GM12878 (cell line): Measurements from ENCODE around the gene IRF4.

Experiments
- EGR1 ChIP-seq, 2 experiments: IDR thresholded peaks; 1 replicate in 1 of 2; 2 replicates in 1 of 2; pipeline ENCODE4 v1.6.1; 2011 to 2012; ENCODE audit warnings: low read depth in 2 of 2, low read length in 2 of 2, borderline replicate concordance in 1 of 2, mild to moderate bottlenecking in 1 of 2, moderate library complexity in 1 of 2
- EP300 ChIP-seq, 2 experiments: fragments of 150-350 bp in 1 of 2; IDR thresholded peaks; 2 replicates each; pipeline ENCODE4 v1.6.1; 2011 to 2012; ENCODE audit warnings: low read depth in 2 of 2, low read length in 2 of 2, borderline replicate concordance in 1 of 2, improper control_type of control experiment in 1 of 2, inconsistent platforms in 1 of 2; ENCODE audit not compliant: control insufficient read depth in 1 of 2
- EZH2 ChIP-seq: IDR thresholded peaks from 2 replicates; pipeline ENCODE4 v1.6.1; 2012; ENCODE audit warnings: low read depth, mild to moderate bottlenecking, control low read depth, inconsistent platforms, low read length, borderline replicate concordance; ENCODE audit not compliant: control insufficient read depth
- MTA3 ChIP-seq: IDR thresholded peaks from 2 replicates; pipeline ENCODE4 v1.6.1; 2012; ENCODE audit warnings: low read length, inconsistent platforms, borderline replicate concordance
- MYC ChIP-seq: IDR thresholded peaks from 2 replicates; pipeline ENCODE4 v1.6.1; 2011; ENCODE audit warnings: mild to moderate bottlenecking, low read length, moderate library complexity, inconsistent platforms; ENCODE audit not compliant: insufficient read depth, insufficient replicate concordance, insufficient read length, severe bottlenecking
- RAD21 ChIP-seq: IDR thresholded peaks from 2 replicates; pipeline ENCODE4 v1.6.1; 2011; ENCODE audit warnings: mild to moderate bottlenecking, low read depth, low read length, moderate library complexity; ENCODE audit not compliant: insufficient read depth
- SP1 ChIP-seq: IDR thresholded peaks from one replicate; pipeline ENCODE4 v1.6.1; 2011; ENCODE audit warnings: low read depth, low read length
- YBX1 ChIP-seq: fragments of 450-650 bp; IDR thresholded peaks from 2 replicates; pipeline ENCODE4 v1.6.1; 2016; ENCODE audit warnings: antibody characterized with exemption
- ZNF274 ChIP-seq: IDR thresholded peaks from one replicate; pipeline ENCODE4 v1.8.0; 2011; ENCODE audit not compliant: insufficient read length, insufficient read depth
- TF ChIP-seq, protein P1 (sequence below), 3 experiments: IDR thresholded peaks in 2 of 3; conservative IDR thresholded peaks in 1 of 3; 2 replicates each; pipeline ENCODE4 v1.5.1; 2011; ENCODE audit warnings: low read depth in 3 of 3, low read length in 3 of 3, mild to moderate bottlenecking in 3 of 3, control low read depth in 2 of 3, moderate library complexity in 2 of 3, inconsistent platforms in 1 of 3, mixed read lengths in 1 of 3; ENCODE audit not compliant: control insufficient read depth in 2 of 3, insufficient read depth in 1 of 3; ENCODE audit errors: extremely low read depth in 1 of 3
- TF ChIP-seq, protein P2 (sequence below): fragments of 450-650 bp; IDR thresholded peaks from 2 replicates; pipeline ENCODE4 v1.6.1; 2017; ENCODE audit warnings: antibody characterized with exemption, mild to moderate bottlenecking, moderate library complexity
- TF ChIP-seq, protein P3 (sequence below): IDR thresholded peaks from 2 replicates; pipeline ENCODE4 v1.6.1; 2012; ENCODE audit warnings: mild to moderate bottlenecking, low read depth, low read length
- TF ChIP-seq, protein P4 (sequence below): fragments of 450-650 bp; IDR thresholded peaks from 2 replicates; pipeline ENCODE4 v1.6.1; 2017; ENCODE audit warnings: mild to moderate bottlenecking

DNA sequence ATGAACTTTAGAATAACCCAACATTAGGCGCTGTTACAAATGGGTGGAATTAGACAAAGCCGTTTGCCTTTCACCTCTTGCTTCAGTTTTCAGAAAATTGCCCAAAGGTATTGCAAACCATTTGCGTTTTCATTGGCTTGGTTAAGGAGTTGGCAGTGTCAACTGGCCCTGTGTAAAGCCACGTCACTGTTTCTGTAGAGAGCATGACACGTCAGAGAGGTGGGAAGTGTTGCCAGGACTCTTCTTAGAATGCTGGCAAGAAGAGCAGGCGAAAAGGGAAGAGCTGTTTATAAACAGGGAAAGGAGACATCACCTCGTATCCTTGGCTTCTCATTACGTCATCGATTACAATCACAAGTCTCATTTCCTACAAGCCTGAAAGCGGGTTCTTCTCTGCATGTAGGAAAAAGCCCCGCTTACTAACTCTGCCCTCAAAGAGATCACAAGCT is 4.2 kb upstream of the IRF4 start:
- TF ChIP-seq, protein P1, sequence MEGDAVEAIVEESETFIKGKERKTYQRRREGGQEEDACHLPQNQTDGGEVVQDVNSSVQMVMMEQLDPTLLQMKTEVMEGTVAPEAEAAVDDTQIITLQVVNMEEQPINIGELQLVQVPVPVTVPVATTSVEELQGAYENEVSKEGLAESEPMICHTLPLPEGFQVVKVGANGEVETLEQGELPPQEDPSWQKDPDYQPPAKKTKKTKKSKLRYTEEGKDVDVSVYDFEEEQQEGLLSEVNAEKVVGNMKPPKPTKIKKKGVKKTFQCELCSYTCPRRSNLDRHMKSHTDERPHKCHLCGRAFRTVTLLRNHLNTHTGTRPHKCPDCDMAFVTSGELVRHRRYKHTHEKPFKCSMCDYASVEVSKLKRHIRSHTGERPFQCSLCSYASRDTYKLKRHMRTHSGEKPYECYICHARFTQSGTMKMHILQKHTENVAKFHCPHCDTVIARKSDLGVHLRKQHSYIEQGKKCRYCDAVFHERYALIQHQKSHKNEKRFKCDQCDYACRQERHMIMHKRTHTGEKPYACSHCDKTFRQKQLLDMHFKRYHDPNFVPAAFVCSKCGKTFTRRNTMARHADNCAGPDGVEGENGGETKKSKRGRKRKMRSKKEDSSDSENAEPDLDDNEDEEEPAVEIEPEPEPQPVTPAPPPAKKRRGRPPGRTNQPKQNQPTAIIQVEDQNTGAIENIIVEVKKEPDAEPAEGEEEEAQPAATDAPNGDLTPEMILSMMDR (IDR thresholded peaks at IDR 0.05 in 2 of 3, conservative IDR thresholded peaks at IDR 0.05 in 1 of 3; ENCODE audit: control insufficient read depth in 2 of 3, extremely low read depth in 1 of 3, insufficient read depth in 1 of 3, low read depth in 3 of 3, low read length in 3 of 3): no peak
- no peak for TF ChIP-seq EGR1 (IDR thresholded peaks at IDR 0.05; ENCODE audit: borderline replicate concordance in 1 of 2, low read depth in 2 of 2, low read length in 2 of 2)
- TF ChIP-seq EP300 (IDR thresholded peaks at IDR 0.05; ENCODE audit: borderline replicate concordance in 1 of 2, control insufficient read depth in 1 of 2, low read depth in 2 of 2, low read length in 2 of 2): no peak
- TF ChIP-seq SP1: no peak
- TF ChIP-seq MYC: no peak
- TF ChIP-seq, protein P2, sequence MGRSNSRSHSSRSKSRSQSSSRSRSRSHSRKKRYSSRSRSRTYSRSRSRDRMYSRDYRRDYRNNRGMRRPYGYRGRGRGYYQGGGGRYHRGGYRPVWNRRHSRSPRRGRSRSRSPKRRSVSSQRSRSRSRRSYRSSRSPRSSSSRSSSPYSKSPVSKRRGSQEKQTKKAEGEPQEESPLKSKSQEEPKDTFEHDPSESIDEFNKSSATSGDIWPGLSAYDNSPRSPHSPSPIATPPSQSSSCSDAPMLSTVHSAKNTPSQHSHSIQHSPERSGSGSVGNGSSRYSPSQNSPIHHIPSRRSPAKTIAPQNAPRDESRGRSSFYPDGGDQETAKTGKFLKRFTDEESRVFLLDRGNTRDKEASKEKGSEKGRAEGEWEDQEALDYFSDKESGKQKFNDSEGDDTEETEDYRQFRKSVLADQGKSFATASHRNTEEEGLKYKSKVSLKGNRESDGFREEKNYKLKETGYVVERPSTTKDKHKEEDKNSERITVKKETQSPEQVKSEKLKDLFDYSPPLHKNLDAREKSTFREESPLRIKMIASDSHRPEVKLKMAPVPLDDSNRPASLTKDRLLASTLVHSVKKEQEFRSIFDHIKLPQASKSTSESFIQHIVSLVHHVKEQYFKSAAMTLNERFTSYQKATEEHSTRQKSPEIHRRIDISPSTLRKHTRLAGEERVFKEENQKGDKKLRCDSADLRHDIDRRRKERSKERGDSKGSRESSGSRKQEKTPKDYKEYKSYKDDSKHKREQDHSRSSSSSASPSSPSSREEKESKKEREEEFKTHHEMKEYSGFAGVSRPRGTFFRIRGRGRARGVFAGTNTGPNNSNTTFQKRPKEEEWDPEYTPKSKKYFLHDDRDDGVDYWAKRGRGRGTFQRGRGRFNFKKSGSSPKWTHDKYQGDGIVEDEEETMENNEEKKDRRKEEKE: no peak
- TF ChIP-seq YBX1: no peak
- TF ChIP-seq MTA3: no peak
- TF ChIP-seq ZNF274: no peak
- TF ChIP-seq EZH2: no peak
- TF ChIP-seq, protein P3, sequence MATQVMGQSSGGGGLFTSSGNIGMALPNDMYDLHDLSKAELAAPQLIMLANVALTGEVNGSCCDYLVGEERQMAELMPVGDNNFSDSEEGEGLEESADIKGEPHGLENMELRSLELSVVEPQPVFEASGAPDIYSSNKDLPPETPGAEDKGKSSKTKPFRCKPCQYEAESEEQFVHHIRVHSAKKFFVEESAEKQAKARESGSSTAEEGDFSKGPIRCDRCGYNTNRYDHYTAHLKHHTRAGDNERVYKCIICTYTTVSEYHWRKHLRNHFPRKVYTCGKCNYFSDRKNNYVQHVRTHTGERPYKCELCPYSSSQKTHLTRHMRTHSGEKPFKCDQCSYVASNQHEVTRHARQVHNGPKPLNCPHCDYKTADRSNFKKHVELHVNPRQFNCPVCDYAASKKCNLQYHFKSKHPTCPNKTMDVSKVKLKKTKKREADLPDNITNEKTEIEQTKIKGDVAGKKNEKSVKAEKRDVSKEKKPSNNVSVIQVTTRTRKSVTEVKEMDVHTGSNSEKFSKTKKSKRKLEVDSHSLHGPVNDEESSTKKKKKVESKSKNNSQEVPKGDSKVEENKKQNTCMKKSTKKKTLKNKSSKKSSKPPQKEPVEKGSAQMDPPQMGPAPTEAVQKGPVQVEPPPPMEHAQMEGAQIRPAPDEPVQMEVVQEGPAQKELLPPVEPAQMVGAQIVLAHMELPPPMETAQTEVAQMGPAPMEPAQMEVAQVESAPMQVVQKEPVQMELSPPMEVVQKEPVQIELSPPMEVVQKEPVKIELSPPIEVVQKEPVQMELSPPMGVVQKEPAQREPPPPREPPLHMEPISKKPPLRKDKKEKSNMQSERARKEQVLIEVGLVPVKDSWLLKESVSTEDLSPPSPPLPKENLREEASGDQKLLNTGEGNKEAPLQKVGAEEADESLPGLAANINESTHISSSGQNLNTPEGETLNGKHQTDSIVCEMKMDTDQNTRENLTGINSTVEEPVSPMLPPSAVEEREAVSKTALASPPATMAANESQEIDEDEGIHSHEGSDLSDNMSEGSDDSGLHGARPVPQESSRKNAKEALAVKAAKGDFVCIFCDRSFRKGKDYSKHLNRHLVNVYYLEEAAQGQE: no peak
- TF ChIP-seq, protein P4, sequence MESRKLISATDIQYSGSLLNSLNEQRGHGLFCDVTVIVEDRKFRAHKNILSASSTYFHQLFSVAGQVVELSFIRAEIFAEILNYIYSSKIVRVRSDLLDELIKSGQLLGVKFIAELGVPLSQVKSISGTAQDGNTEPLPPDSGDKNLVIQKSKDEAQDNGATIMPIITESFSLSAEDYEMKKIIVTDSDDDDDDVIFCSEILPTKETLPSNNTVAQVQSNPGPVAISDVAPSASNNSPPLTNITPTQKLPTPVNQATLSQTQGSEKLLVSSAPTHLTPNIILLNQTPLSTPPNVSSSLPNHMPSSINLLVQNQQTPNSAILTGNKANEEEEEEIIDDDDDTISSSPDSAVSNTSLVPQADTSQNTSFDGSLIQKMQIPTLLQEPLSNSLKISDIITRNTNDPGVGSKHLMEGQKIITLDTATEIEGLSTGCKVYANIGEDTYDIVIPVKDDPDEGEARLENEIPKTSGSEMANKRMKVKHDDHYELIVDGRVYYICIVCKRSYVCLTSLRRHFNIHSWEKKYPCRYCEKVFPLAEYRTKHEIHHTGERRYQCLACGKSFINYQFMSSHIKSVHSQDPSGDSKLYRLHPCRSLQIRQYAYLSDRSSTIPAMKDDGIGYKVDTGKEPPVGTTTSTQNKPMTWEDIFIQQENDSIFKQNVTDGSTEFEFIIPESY: no peak
- TF ChIP-seq RAD21: no peak
